ENCODE measurements around the gene UGGT2.
"Not testable (repeated sequence)": the region's sequence is repeated elsewhere in the genome, so short reads cannot be mapped to it uniquely, and the experiment has no call there.

The UGGT2 gene

GRCh38 chr13:95783747-95784146 lies 269.5 kb downstream of the UGGT2 start:
- H3K4me3 ChIP-seq (ENCODE audit: low read depth, low read length): no peak overlapping the region
- no peak for TF ChIP-seq CTCF (IDR thresholded peaks at IDR 0.05; ENCODE audit: low read depth, low read length)

GRCh38 chr13:95781940-95782339 lies 271.3 kb downstream of the UGGT2 start:
- H3K4me3 ChIP-seq (ENCODE audit: low read depth, low read length): not testable (repeated sequence)

GRCh38 chr13:95781016-95781415 lies 272.2 kb downstream of the UGGT2 start:
- TF ChIP-seq CTCF (IDR thresholded peaks at IDR 0.05; ENCODE audit: low read depth, low read length): no peak
- no peak overlapping the region for H3K4me3 ChIP-seq (ENCODE audit: low read depth, low read length)

GRCh38 chr13:95779522-95779921 lies 273.7 kb downstream of the UGGT2 start:
- no peak for TF ChIP-seq CTCF (IDR thresholded peaks at IDR 0.05; ENCODE audit: low read depth, low read length)
- H3K4me3 ChIP-seq (ENCODE audit: low read depth, low read length): no peak overlapping the region

GRCh38 chr13:95771905-95772304 lies 281.3 kb downstream of the UGGT2 start:
- no peak overlapping the region for H3K4me3 ChIP-seq (ENCODE audit: low read depth, low read length)
- TF ChIP-seq CTCF (IDR thresholded peaks at IDR 0.05; ENCODE audit: low read depth, low read length): no peak

- H3K4me3 ChIP-seq (ENCODE audit: low read depth, low read length): no peak overlapping the region
- TF ChIP-seq CTCF (IDR thresholded peaks at IDR 0.05; ENCODE audit: low read depth, low read length): no peak
Measured at GRCh38 chr13:95763601-95764000, 289.6 kb downstream of the UGGT2 start.

GRCh38 chr13:95762626-95763025 lies 290.6 kb downstream of the UGGT2 start:
- not testable (repeated sequence) for H3K4me3 ChIP-seq (ENCODE audit: low read depth, low read length)

GRCh38 chr13:95756072-95756471 lies 297.1 kb downstream of the UGGT2 start:
- TF ChIP-seq CTCF (IDR thresholded peaks at IDR 0.05; ENCODE audit: low read depth, low read length): no peak
- H3K4me3 ChIP-seq (ENCODE audit: low read depth, low read length): no peak overlapping the region

GRCh38 chr13:95754069-95754468 lies 299.1 kb downstream of the UGGT2 start:
- TF ChIP-seq CTCF (IDR thresholded peaks at IDR 0.05; ENCODE audit: low read depth, low read length): no peak
- H3K4me3 ChIP-seq (ENCODE audit: low read depth, low read length): no peak overlapping the region

All from WI38 (cell line).